IMR-90 (cell line): Measurements from ENCODE around the gene NAA15.

Source experiments
- CEBPB ChIP-seq: IDR thresholded peaks from 2 replicates; pipeline ENCODE4 v1.6.1; 2012; ENCODE audit warnings: low read depth, low read length, improper control_type of control experiment
- CHD1 ChIP-seq: IDR thresholded peaks from 2 replicates; pipeline ENCODE4 v1.6.1; 2012; ENCODE audit warnings: low read depth, low read length, improper control_type of control experiment
- CTCF ChIP-seq: conservative IDR thresholded peaks from 2 replicates; pipeline ENCODE4 v1.5.1; 2012; ENCODE audit warnings: mild to moderate bottlenecking, low read depth, low read length, improper control_type of control experiment
- ELK1 ChIP-seq: fragments of 150-350 bp; IDR thresholded peaks from 2 replicates; pipeline ENCODE4 v1.6.1; 2016; ENCODE audit warnings: low read depth, mild to moderate bottlenecking, low read length, moderate library complexity, borderline replicate concordance
- NFE2L2 ChIP-seq: fragments of 150-350 bp; IDR thresholded peaks from 2 replicates; pipeline ENCODE4 v1.6.1; 2016; ENCODE audit warnings: low read depth, mild to moderate bottlenecking, low read length
- POLR2A ChIP-seq: IDR thresholded peaks from 2 replicates; pipeline ENCODE4 v1.6.1; 2012; ENCODE audit warnings: mild to moderate bottlenecking, low read depth, low read length
- RAD21 ChIP-seq: IDR thresholded peaks from 2 replicates; pipeline ENCODE4 v1.6.1; 2012; ENCODE audit warnings: low read length, improper control_type of control experiment
- RFX5 ChIP-seq: IDR thresholded peaks from 2 replicates; pipeline ENCODE4 v1.8.0; 2012; ENCODE audit warnings: low read depth, mild to moderate bottlenecking, low read length, moderate library complexity
- USF2 ChIP-seq: fragments of 150-350 bp; IDR thresholded peaks from 2 replicates; pipeline ENCODE4 v1.6.1; 2017; ENCODE audit warnings: mild to moderate bottlenecking, antibody characterized with exemption, low read length, low read depth

- TF ChIP-seq RFX5 (no peak), CTCF (no peak), POLR2A (no peak), USF2 (0 out of 2 replicates have a peak, but pooled peaks have one; percentile 62), CEBPB (no peak), RAD21 (no peak), NFE2L2 (no peak), CHD1 (no peak), ELK1 (no peak)
Measured at GRCh38 chr4:139461022-139461628, 159.8 kb downstream of the NAA15 start.
